IMR-90 (cell line): ENCODE data around the gene SAG. TPM values are rescaled to one million over a fixed set of nuclear protein-coding genes. Genes with fewer than 3 reads are reported as not detected.

Experiments
- ATAC-seq: fragments of 200-7000 bp; cut with Tn5 transposase; 2 replicates; pipeline ENCODE4 v1.9.1; 2020; ENCODE audit warnings: low read depth, mild to moderate bottlenecking, moderate library complexity
- BruUV-seq: library from RNA; stranded (reverse); fragments of 400-500 nt; replicated peaks from 2 replicates; lab custom pipeline; 2021; lab: Mats Ljungman, UMichigan
- CTCF ChIA-PET: fragments of 300-600 bp; formaldehyde crosslinking; extraction: SDS; loops from one replicate; lab custom pipeline; 2021; ENCODE audit warnings: antibody characterized with exemption; lab: Yijun Ruan, JAX
- POLR2A ChIA-PET: fragments of 300-600 bp; sonication (Branson Sonifier 250); formaldehyde crosslinking; loops from one replicate; lab custom pipeline; 2022; ENCODE audit warnings: antibody characterized with exemption; ENCODE audit not compliant: unreplicated experiment; lab: Charles Lee
- DNase-seq: peaks from one replicate; pipeline ENCODE4 v3.0.0; 2013
- H2AFZ ChIP-seq: replicated peaks from 2 replicates; pipeline ENCODE3; 2013; ENCODE audit warnings: low read length, mild to moderate bottlenecking; ENCODE audit not compliant: poor library complexity
- H2AK5ac ChIP-seq: 2 replicates; pipeline ENCODE4 v1.6.1; 2013; ENCODE audit warnings: low read depth, low read length, inconsistent platforms
- H2AK9ac ChIP-seq: replicated peaks from 2 replicates; pipeline ENCODE3; 2013; ENCODE audit warnings: mild to moderate bottlenecking, low read depth, low read length, moderate library complexity; ENCODE audit not compliant: poor library complexity
- H2BK120ac ChIP-seq: 2 replicates; pipeline ENCODE4 v1.6.1; 2013; ENCODE audit warnings: low read depth, low read length, inconsistent platforms
- H2BK15ac ChIP-seq: 3 replicates; pipeline ENCODE4 v1.6.1; 2013; ENCODE audit warnings: low read depth, low read length, inconsistent platforms
- H2BK20ac ChIP-seq: 2 replicates; pipeline ENCODE4 v1.6.1; 2013; ENCODE audit warnings: low read depth, mild to moderate bottlenecking, inconsistent platforms, low read length, moderate library complexity
- H2BK5ac ChIP-seq: 2 replicates; pipeline ENCODE4 v1.6.1; 2013; ENCODE audit warnings: mild to moderate bottlenecking, low read depth, low read length, inconsistent platforms; ENCODE audit not compliant: poor library complexity, severe bottlenecking
- H3K14ac ChIP-seq: replicated peaks from 2 replicates; pipeline ENCODE4 v1.6.1; 2013; ENCODE audit warnings: low read depth, low read length, inconsistent platforms
- H3K18ac ChIP-seq: 2 replicates; pipeline ENCODE4 v1.6.1; 2013; ENCODE audit warnings: low read depth, low read length, control low read depth
- H3K23ac ChIP-seq: 2 replicates; pipeline ENCODE4 v1.6.1; 2013; ENCODE audit warnings: low read depth, low read length, inconsistent platforms
- H3K27ac ChIP-seq: 2 replicates; pipeline ENCODE4 v1.5.1; 2013; ENCODE audit warnings: mild to moderate bottlenecking, control low read depth, low read length; ENCODE audit not compliant: insufficient read depth
- H3K27me3 ChIP-seq: 2 replicates; pipeline ENCODE4 v1.6.1; 2013; ENCODE audit warnings: low read length; ENCODE audit not compliant: control insufficient read depth, insufficient read depth
- H3K36me3 ChIP-seq: 2 replicates; pipeline ENCODE4 v1.6.1; 2013; ENCODE audit warnings: low read length, mixed read lengths; ENCODE audit not compliant: control insufficient read depth, insufficient read depth
- H3K4ac ChIP-seq: 2 replicates; pipeline ENCODE4 v1.6.1; 2013; ENCODE audit warnings: low read depth, low read length, inconsistent platforms
- H3K4me1 ChIP-seq: 2 replicates; pipeline ENCODE4 v1.6.1; 2013; ENCODE audit warnings: low read length, mixed read lengths; ENCODE audit not compliant: control insufficient read depth, insufficient read depth
- H3K4me2 ChIP-seq: 2 replicates; pipeline ENCODE4 v1.6.1; 2013; ENCODE audit warnings: low read depth, mild to moderate bottlenecking, control low read depth, low read length, moderate library complexity
- H3K4me3 ChIP-seq: 2 replicates; pipeline ENCODE4 v1.5.1; 2013; ENCODE audit warnings: low read depth, mild to moderate bottlenecking, control low read depth, low read length, moderate library complexity; ENCODE audit not compliant: insufficient read depth
- H3K56ac ChIP-seq: 2 replicates; pipeline ENCODE4 v1.6.1; 2013; ENCODE audit warnings: low read length, inconsistent platforms; ENCODE audit not compliant: insufficient read depth; ENCODE audit errors: extremely low read depth
- H3K79me1 ChIP-seq, 2 experiments: 2 replicates each; pipeline ENCODE4 v1.6.1; 2013; ENCODE audit warnings: low read length in 2 of 2, inconsistent platforms in 1 of 2, low read depth in 1 of 2
- H3K9ac ChIP-seq: 2 replicates; pipeline ENCODE4 v1.6.1; 2013; ENCODE audit warnings: low read depth, low read length, control low read depth
- H3K9me1 ChIP-seq: 2 replicates; pipeline ENCODE4 v1.6.1; 2013; ENCODE audit warnings: low read length, inconsistent platforms; ENCODE audit not compliant: insufficient read depth
- H3K9me3 ChIP-seq: 2 replicates; pipeline ENCODE4 v1.6.1; 2013; ENCODE audit warnings: low read length; ENCODE audit not compliant: control insufficient read depth, insufficient read depth
- H4K20me1 ChIP-seq: 2 replicates; pipeline ENCODE4 v1.6.1; 2013; ENCODE audit warnings: low read length, inconsistent platforms; ENCODE audit not compliant: insufficient read depth
- H4K5ac ChIP-seq: 2 replicates; pipeline ENCODE4 v1.6.1; 2013; ENCODE audit warnings: mild to moderate bottlenecking, low read depth, low read length, control low read depth
- H4K8ac ChIP-seq, 2 experiments: 2 replicates each; pipeline ENCODE4 v1.6.1; 2013; ENCODE audit warnings: low read depth in 2 of 2, low read length in 2 of 2, control low read depth in 1 of 2, inconsistent platforms in 1 of 2
- H4K91ac ChIP-seq: 2 replicates; pipeline ENCODE4 v1.6.1; 2013; ENCODE audit warnings: low read depth, low read length, inconsistent platforms; ENCODE audit not compliant: insufficient read depth
- BHLHE40 ChIP-seq: fragments of 150-350 bp; IDR thresholded peaks from 2 replicates; pipeline ENCODE4 v1.6.1; 2016; ENCODE audit warnings: mild to moderate bottlenecking, low read depth, low read length
- CEBPB ChIP-seq: IDR thresholded peaks from 2 replicates; pipeline ENCODE4 v1.6.1; 2012; ENCODE audit warnings: low read depth, low read length, improper control_type of control experiment
- CHD1 ChIP-seq: IDR thresholded peaks from 2 replicates; pipeline ENCODE4 v1.6.1; 2012; ENCODE audit warnings: low read depth, low read length, improper control_type of control experiment
- ELK1 ChIP-seq: fragments of 150-350 bp; IDR thresholded peaks from 2 replicates; pipeline ENCODE4 v1.6.1; 2016; ENCODE audit warnings: low read depth, mild to moderate bottlenecking, low read length, moderate library complexity, borderline replicate concordance
- FOS ChIP-seq: fragments of 150-350 bp; IDR thresholded peaks from 2 replicates; pipeline ENCODE4 v1.6.1; 2016; ENCODE audit warnings: low read depth, low read length
- MAZ ChIP-seq: IDR thresholded peaks from 2 replicates; pipeline ENCODE4 v1.6.1; 2012; ENCODE audit warnings: low read depth, mild to moderate bottlenecking, low read length, improper control_type of control experiment, moderate library complexity, borderline replicate concordance
- MXI1 ChIP-seq: IDR thresholded peaks from 2 replicates; pipeline ENCODE4 v1.6.1; 2012; ENCODE audit warnings: low read depth, mild to moderate bottlenecking, low read length, moderate library complexity, borderline replicate concordance
- NFE2L2 ChIP-seq: fragments of 150-350 bp; IDR thresholded peaks from 2 replicates; pipeline ENCODE4 v1.6.1; 2016; ENCODE audit warnings: low read depth, mild to moderate bottlenecking, low read length
- POLR2A ChIP-seq: IDR thresholded peaks from 2 replicates; pipeline ENCODE4 v1.6.1; 2012; ENCODE audit warnings: mild to moderate bottlenecking, low read depth, low read length
- RAD21 ChIP-seq: IDR thresholded peaks from 2 replicates; pipeline ENCODE4 v1.6.1; 2012; ENCODE audit warnings: low read length, improper control_type of control experiment
- RCOR1 ChIP-seq: IDR thresholded peaks from 2 replicates; pipeline ENCODE4 v1.6.1; 2012; ENCODE audit warnings: mild to moderate bottlenecking, low read length, improper control_type of control experiment; ENCODE audit not compliant: insufficient replicate concordance
- RFX5 ChIP-seq: IDR thresholded peaks from 2 replicates; pipeline ENCODE4 v1.8.0; 2012; ENCODE audit warnings: low read depth, mild to moderate bottlenecking, low read length, moderate library complexity
- SMC3 ChIP-seq: fragments of 150-350 bp; IDR thresholded peaks from 2 replicates; pipeline ENCODE4 v1.6.1; 2016; ENCODE audit warnings: low read depth, mild to moderate bottlenecking, antibody characterized with exemption, low read length, moderate library complexity
- USF2 ChIP-seq: fragments of 150-350 bp; IDR thresholded peaks from 2 replicates; pipeline ENCODE4 v1.6.1; 2017; ENCODE audit warnings: mild to moderate bottlenecking, antibody characterized with exemption, low read length, low read depth
- WGBS, 2 experiments: methylation state at CpG; one replicate each; pipeline versions ENCODE4 v1.1.5 to v1.1.7; 2013; ENCODE audit warnings: missing lambda C conversion rate in 2 of 2; ENCODE audit not compliant: insufficient read length in 1 of 2; ENCODE audit errors: extremely low coverage in 2 of 2; 5-methylcytosine and 5-hydroxymethylcytosine counted together
- dilution Hi-C: fragments of 300-500 bp; cut with HindIII; formaldehyde crosslinking; loops from one replicate; pipeline ENCODE4 v1.14.3; 2018; ENCODE audit warnings: low sequenced_read_pairs; ENCODE audit not compliant: unreplicated experiment
- in situ Hi-C: fragments of 300-500 bp; cut with MboI; formaldehyde crosslinking; loops from 3 replicates; pipeline ENCODE4 v1.14.3; 2019; ENCODE audit warnings: low sequenced_read_pairs, inconsistent platforms, mixed read lengths
- intact Hi-C: fragments of 100-400 bp; cut with micrococcal nuclease; formaldehyde crosslinking; loops from 2 replicates; pipeline ENCODE4 v1.10.0; 2022
- polyA plus RNA-seq, 3 experiments: library from polyadenylated mRNA; depleted of rRNA; stranded (reverse); fragments of >200 nt; gene quantifications; 2 replicates each; pipeline ENCODE4 v1.2.3, GENCODE V29; 2012; ENCODE audit warnings: low replicate concordance in 1 of 3
- total RNA-seq: library from RNA; depleted of rRNA; stranded (reverse); fragments of >200 nt; gene quantifications from 2 replicates; pipeline ENCODE4 v1.2.3, GENCODE V29; 2012
- TF ChIP-seq, protein P1 (sequence below): conservative IDR thresholded peaks from 2 replicates; pipeline ENCODE4 v1.5.1; 2012; ENCODE audit warnings: mild to moderate bottlenecking, low read depth, low read length, improper control_type of control experiment

SAG gene
- total and polyA plus RNA-seq, 2 of the 4 experiments (the other 2 are of a cell fraction): not detected

- Histone ChIP-seq H2BK15ac (no peak overlapping the region), H3K23ac (no peak overlapping the region), H3K4me2 (no peak overlapping the region), H3K4me3 (no peak overlapping the region), H3K9me1 (no peaks in the 10 kb centered on the region), H4K20me1 (no peaks in the 10 kb centered on the region), H2BK20ac (no peak overlapping the region), H3K18ac (no peak overlapping the region), H3K9ac (no peak overlapping the region), H3K4ac (no peak overlapping the region), H4K8ac (no peak overlapping the region), H3K14ac (no peak overlapping the region), H2AK9ac (no peak overlapping the region), H2AFZ (no peak overlapping the region), H3K36me3 (no peaks in the 10 kb centered on the region), H3K56ac (no peak overlapping the region), H2BK120ac (no peak overlapping the region), H3K79me1 (no peaks in the 10 kb centered on the region), H3K9me3 (no peaks in the 10 kb centered on the region), H2BK5ac (no peak overlapping the region), H3K4me1 (no peaks in the 10 kb centered on the region), H3K27me3 (peaks cover 23% of the 10 kb centered on the region), H3K27ac (no peak overlapping the region), H4K91ac (no peak overlapping the region), H4K5ac (no peak overlapping the region), H2AK5ac (no peak overlapping the region)
- DNase-seq (no peak), ATAC-seq (no peak; the same call in 1 of the 2 replicates)
- no TSS peak for BruUV-seq
- WGBS, 2 experiments: 60% methylated on average over 1 of the region's 7 CpGs; no CpG with 5 or more reads in 1 of the 2 experiments
- ChIA-PET POLR2A (no interaction called here), CTCF (no interaction called here)
- in situ Hi-C loops: no loop called here
- intact Hi-C loops: no loop called here
- dilution Hi-C loops: no loop called here
- no peak for TF ChIP-seq BHLHE40
- no peak for TF ChIP-seq RCOR1
- no peak for TF ChIP-seq RFX5
- TF ChIP-seq MAZ: no peak
- TF ChIP-seq, protein P1, sequence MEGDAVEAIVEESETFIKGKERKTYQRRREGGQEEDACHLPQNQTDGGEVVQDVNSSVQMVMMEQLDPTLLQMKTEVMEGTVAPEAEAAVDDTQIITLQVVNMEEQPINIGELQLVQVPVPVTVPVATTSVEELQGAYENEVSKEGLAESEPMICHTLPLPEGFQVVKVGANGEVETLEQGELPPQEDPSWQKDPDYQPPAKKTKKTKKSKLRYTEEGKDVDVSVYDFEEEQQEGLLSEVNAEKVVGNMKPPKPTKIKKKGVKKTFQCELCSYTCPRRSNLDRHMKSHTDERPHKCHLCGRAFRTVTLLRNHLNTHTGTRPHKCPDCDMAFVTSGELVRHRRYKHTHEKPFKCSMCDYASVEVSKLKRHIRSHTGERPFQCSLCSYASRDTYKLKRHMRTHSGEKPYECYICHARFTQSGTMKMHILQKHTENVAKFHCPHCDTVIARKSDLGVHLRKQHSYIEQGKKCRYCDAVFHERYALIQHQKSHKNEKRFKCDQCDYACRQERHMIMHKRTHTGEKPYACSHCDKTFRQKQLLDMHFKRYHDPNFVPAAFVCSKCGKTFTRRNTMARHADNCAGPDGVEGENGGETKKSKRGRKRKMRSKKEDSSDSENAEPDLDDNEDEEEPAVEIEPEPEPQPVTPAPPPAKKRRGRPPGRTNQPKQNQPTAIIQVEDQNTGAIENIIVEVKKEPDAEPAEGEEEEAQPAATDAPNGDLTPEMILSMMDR: no peak
- TF ChIP-seq USF2: no peak
- TF ChIP-seq SMC3: no peak
- no peak for TF ChIP-seq POLR2A
- no peak for TF ChIP-seq CHD1
- no peak for TF ChIP-seq MXI1
- no peak for TF ChIP-seq RAD21
- TF ChIP-seq FOS: no peak
- TF ChIP-seq CEBPB: no peak
- TF ChIP-seq NFE2L2: no peak
- TF ChIP-seq ELK1: no peak
These were observed 22.0 kb downstream of the SAG start for GRCh38 chr2:233329489-233330135.
